HEK293T (cell line): Measurements from ENCODE around the gene KRTAP10-2.
"Not testable (repeated sequence)": the region's sequence is repeated elsewhere in the genome, so short reads cannot be mapped to it uniquely, and the experiment has no call there.

Experiments used
- CTCF ChIA-PET: fragments of 350-600 bp; formaldehyde crosslinking; extraction: SDS; loops from one replicate; lab custom pipeline; 2021; ENCODE audit warnings: antibody characterized with exemption, inconsistent platforms; lab: Yijun Ruan, JAX
- POLR2A ChIA-PET: fragments of 350-600 bp; formaldehyde crosslinking; extraction: SDS; loops from one replicate; lab custom pipeline; 2020; ENCODE audit warnings: antibody characterized with exemption, inconsistent platforms; lab: Yijun Ruan, JAX
- DNase-seq: peaks from one replicate; pipeline ENCODE4 v3.0.0; 2012; ENCODE audit warnings: mixed read lengths; ENCODE audit errors: extremely low spot score
- ARNT ChIP-seq: fragments of 450-650 bp; IDR thresholded peaks from 2 replicates; pipeline ENCODE4 v1.6.1; 2017; ENCODE audit warnings: mild to moderate bottlenecking
- BHLHE40 ChIP-seq: fragments of 450-650 bp; IDR thresholded peaks from 2 replicates; pipeline ENCODE4 v1.6.1; 2016; ENCODE audit warnings: mild to moderate bottlenecking, moderate library complexity, borderline replicate concordance
- CTBP1 ChIP-seq: fragments of 450-650 bp; IDR thresholded peaks from 2 replicates; pipeline ENCODE4 v1.6.1; 2016; ENCODE audit warnings: borderline replicate concordance
- ELF4 ChIP-seq: fragments of 450-650 bp; IDR thresholded peaks from 2 replicates; pipeline ENCODE4 v1.6.1; 2017; ENCODE audit warnings: antibody characterized with exemption
- FOXA1 ChIP-seq: fragments of 450-650 bp; IDR thresholded peaks from 2 replicates; pipeline ENCODE4 v1.6.1; 2016; ENCODE audit warnings: mild to moderate bottlenecking
- FOXK2 ChIP-seq: fragments of 450-650 bp; IDR thresholded peaks from 2 replicates; pipeline ENCODE4 v1.6.1; 2016; ENCODE audit warnings: mild to moderate bottlenecking
- FOXM1 ChIP-seq: fragments of 450-650 bp; IDR thresholded peaks from 2 replicates; pipeline ENCODE4 v1.6.1; 2017; ENCODE audit warnings: mild to moderate bottlenecking, borderline replicate concordance
- HDGF ChIP-seq: fragments of 450-650 bp; IDR thresholded peaks from 2 replicates; pipeline ENCODE4 v1.6.1; 2017; ENCODE audit warnings: antibody characterized with exemption, borderline replicate concordance
- L3MBTL2 ChIP-seq: fragments of 450-650 bp; conservative IDR thresholded peaks from 2 replicates; pipeline ENCODE4 v1.6.1; 2016; ENCODE audit warnings: mild to moderate bottlenecking
- LEF1 ChIP-seq: fragments of 450-650 bp; IDR thresholded peaks from 2 replicates; pipeline ENCODE4 v1.6.1; 2017; ENCODE audit warnings: mild to moderate bottlenecking, borderline replicate concordance
- NFRKB ChIP-seq: fragments of 450-650 bp; IDR thresholded peaks from 2 replicates; pipeline ENCODE4 v1.6.1; 2016; ENCODE audit warnings: mild to moderate bottlenecking, moderate library complexity
- PKNOX1 ChIP-seq: fragments of 450-650 bp; IDR thresholded peaks from 2 replicates; pipeline ENCODE4 v1.6.1; 2016
- SP1 ChIP-seq: fragments of 450-650 bp; IDR thresholded peaks from 2 replicates; pipeline ENCODE4 v1.6.1; 2017
- SUZ12 ChIP-seq: fragments of 450-650 bp; IDR thresholded peaks from 2 replicates; pipeline ENCODE4 v1.6.1; 2016; ENCODE audit warnings: mild to moderate bottlenecking
- TARDBP ChIP-seq: fragments of 450-650 bp; IDR thresholded peaks from 2 replicates; pipeline ENCODE4 v1.6.1; 2016
- ZNF384 ChIP-seq: fragments of 450-650 bp; IDR thresholded peaks from 2 replicates; pipeline ENCODE4 v1.6.1; 2016

KRTAP10-2 gene

GRCh38 chr21:44582055-44582454 lies 30.8 kb upstream of the KRTAP10-2 start:
- POLR2A ChIA-PET = no interaction called here
- CTCF ChIA-PET = no interaction called here
- TF ChIP-seq NFRKB = no peak
- TF ChIP-seq SP1 = no peak
- TF ChIP-seq FOXM1 = no peak
- no peak for TF ChIP-seq TARDBP
- no peak for TF ChIP-seq ARNT
- TF ChIP-seq PKNOX1 = no peak
- TF ChIP-seq ZNF384 = no peak
- no peak for TF ChIP-seq HDGF
- no peak for TF ChIP-seq FOXK2
- TF ChIP-seq SUZ12 = no peak
- TF ChIP-seq L3MBTL2 = no peak
- no peak for TF ChIP-seq CTBP1
- no peak for TF ChIP-seq FOXA1
- TF ChIP-seq BHLHE40 = no peak
- TF ChIP-seq ELF4 = no peak
- no peak for DNase-seq

- no peak for TF ChIP-seq PKNOX1
- TF ChIP-seq ARNT = no peak
- TF ChIP-seq ZNF384 = no peak
- no peak for TF ChIP-seq FOXM1
- no peak for DNase-seq
- CTCF ChIA-PET = no interaction called here
- POLR2A ChIA-PET = no interaction called here
These were observed 29.9 kb upstream of the KRTAP10-2 start for GRCh38 chr21:44581158-44581557.

GRCh38 chr21:44580231-44580821 lies 29.0 kb upstream of the KRTAP10-2 start, which contains the start of gene KRTAP10-5:
KRTAP10-5 (minus strand) TSS chr21:44580604; CDS start chr21:44580578, 26 bp downstream.
- DNase-seq, POLR2A ChIA-PET, CTCF ChIA-PET: not testable (repeated sequence)

GRCh38 chr21:44579833-44580144 lies 28.5 kb upstream of the KRTAP10-2 start:
- POLR2A ChIA-PET = no interaction called here
- DNase-seq = no peak
- TF ChIP-seq BHLHE40 (no peak), HDGF (no peak), CTBP1 (no peak), LEF1 (no peak), SP1 (no peak), ZNF384 (no peak), FOXM1 (no peak), FOXA1 (no peak), SUZ12 (no peak), ARNT (no peak), NFRKB (no peak), TARDBP (no peak), FOXK2 (no peak), PKNOX1 (no peak), L3MBTL2 (no peak), ELF4 (no peak)
- CTCF ChIA-PET = no interaction called here

GRCh38 chr21:44579056-44579832 lies 27.9 kb upstream of the KRTAP10-2 start:
- CTCF ChIA-PET = no interaction called here
- no peak for DNase-seq

More at GRCh38 chr21:44579056-44579832, 27.9 kb upstream of the KRTAP10-2 start:
- POLR2A ChIA-PET = no interaction called here
- TF ChIP-seq SUZ12 (no peak), TARDBP (no peak), NFRKB (no peak), LEF1 (no peak), ELF4 (no peak), ARNT (no peak), PKNOX1 (no peak), CTBP1 (no peak), SP1 (no peak), HDGF (no peak), FOXM1 (no peak), L3MBTL2 (no peak), FOXK2 (no peak)
